ENCODE measurements around the gene KRTAP12-2.
"Not testable (repeated sequence)": the region's sequence is repeated elsewhere in the genome, so short reads cannot be mapped to it uniquely, and the experiment has no call there.

KRTAP12-2 gene

GRCh38 chr21:44648557-44649311 is 18.0 kb downstream of the KRTAP12-2 start:
- ChIA-PET POLR2A (no interaction called here), CTCF (no interaction called here)
- no peak overlapping the region for H3K4me3 ChIP-seq (ENCODE audit: low read depth, low read length)
- DNase-seq (ENCODE audit: low read depth, low spot score) = no peak
- no peak for TF ChIP-seq CTCF (IDR thresholded peaks at IDR 0.05; ENCODE audit: insufficient read depth, low read length, missing control alignments)

GRCh38 chr21:44647222-44647552 is 19.5 kb downstream of the KRTAP12-2 start:
- DNase-seq (ENCODE audit: low read depth, low spot score) = no peak
- no peak overlapping the region for H3K4me3 ChIP-seq (ENCODE audit: low read depth, low read length)
- POLR2A ChIA-PET = no interaction called here
- CTCF ChIA-PET = no interaction called here
- TF ChIP-seq CTCF (IDR thresholded peaks at IDR 0.05; ENCODE audit: insufficient read depth, low read length, missing control alignments) = no peak

GRCh38 chr21:44646366-44647221 is 20.1 kb downstream of the KRTAP12-2 start, which contains the start of gene KRTAP10-11:
TSS of gene KRTAP10-11 (plus strand) at chr21:44646414. CDS start at chr21:44646459, 45 bp downstream.
- POLR2A ChIA-PET; H3K4me3 ChIP-seq (ENCODE audit: low read depth, low read length); CTCF ChIA-PET; DNase-seq (ENCODE audit: low read depth, low spot score): not testable (repeated sequence)

- TF ChIP-seq CTCF (IDR thresholded peaks at IDR 0.05; ENCODE audit: insufficient read depth, low read length, missing control alignments) = no peak
- DNase-seq (ENCODE audit: low read depth, low spot score) = no peak
- no peak overlapping the region for H3K4me3 ChIP-seq (ENCODE audit: low read depth, low read length)
- POLR2A ChIA-PET = no interaction called here
- CTCF ChIA-PET = interaction anchor here (0.9 kb wide), 1 partner anchor 11 kb away, joined by 3 read pairs; no protein-coding TSS in a partner anchor
Observed at GRCh38 chr21:44644878-44645277, 21.8 kb downstream of the KRTAP12-2 start.

- DNase-seq (ENCODE audit: low read depth, low spot score) = no peak
- H3K4me3 ChIP-seq (ENCODE audit: low read depth, low read length) = no peak overlapping the region
- ChIA-PET CTCF (no interaction called here), POLR2A (no interaction called here)
- TF ChIP-seq CTCF (IDR thresholded peaks at IDR 0.05; ENCODE audit: insufficient read depth, low read length, missing control alignments) = no peak
Observed at GRCh38 chr21:44643741-44644310, 22.9 kb downstream of the KRTAP12-2 start.

- DNase-seq (ENCODE audit: low read depth, low spot score) = no peak
- no peak overlapping the region for H3K4me3 ChIP-seq (ENCODE audit: low read depth, low read length)
- POLR2A ChIA-PET = no interaction called here
- TF ChIP-seq CTCF (IDR thresholded peaks at IDR 0.05; ENCODE audit: insufficient read depth, low read length, missing control alignments) = no peak
- CTCF ChIA-PET = no interaction called here
Observed at GRCh38 chr21:44640761-44641160, 26.0 kb downstream of the KRTAP12-2 start.
